Amniotic stem cell (primary cell): Measurements from ENCODE around the gene RNF224.
"Not testable (repeated sequence)": the region's sequence is repeated elsewhere in the genome, so short reads cannot be mapped to it uniquely, and the experiment has no call there.

Experiments used
- DNase-seq: peaks from one replicate; lab custom pipeline; 2025; lab: John Stamatoyannopoulos, UW

Gene RNF224

GRCh38 chr9:137254624-137255447, 27.5 kb downstream of the RNF224 start, which contains the start of gene NELFB:
Gene NELFB (plus strand): TSS chr9:137255327.
- DNase-seq, result peak; percentile 69

- DNase-seq, result no peak
Measured at GRCh38 chr9:137255448-137256114, 28.3 kb downstream of the RNF224 start.

GRCh38 chr9:137256362-137256761, 29.1 kb downstream of the RNF224 start:
- DNase-seq, result no peak

GRCh38 chr9:137256856-137257255, 29.6 kb downstream of the RNF224 start:
- DNase-seq, result no peak

GRCh38 chr9:137262173-137262908, 35.0 kb downstream of the RNF224 start:
- DNase-seq, result not testable (repeated sequence)

- DNase-seq, result no peak
Measured at GRCh38 chr9:137262909-137263285, 35.6 kb downstream of the RNF224 start.

- DNase-seq, result no peak
Measured at GRCh38 chr9:137263506-137263905, 36.2 kb downstream of the RNF224 start.

- no peak for DNase-seq
Measured at GRCh38 chr9:137264067-137264466, 36.8 kb downstream of the RNF224 start.

- DNase-seq, result no peak
Measured at GRCh38 chr9:137265496-137266161, 38.3 kb downstream of the RNF224 start.

GRCh38 chr9:137266162-137266527, 38.8 kb downstream of the RNF224 start:
- no peak for DNase-seq

GRCh38 chr9:137266585-137267453, 39.5 kb downstream of the RNF224 start:
- DNase-seq, result no peak

- no peak for DNase-seq
Measured at GRCh38 chr9:137267933-137268355, 40.6 kb downstream of the RNF224 start.

- DNase-seq, result no peak
Measured at GRCh38 chr9:137268538-137269201, 41.4 kb downstream of the RNF224 start.

GRCh38 chr9:137269231-137269772, 42.0 kb downstream of the RNF224 start:
- DNase-seq, result no peak

GRCh38 chr9:137270929-137271695, 43.8 kb downstream of the RNF224 start:
- DNase-seq, result no peak

- no peak for DNase-seq
Measured at GRCh38 chr9:137271696-137272076, 44.4 kb downstream of the RNF224 start.

GRCh38 chr9:137272241-137273094, 45.2 kb downstream of the RNF224 start:
- no peak for DNase-seq

GRCh38 chr9:137273095-137273490, 45.8 kb downstream of the RNF224 start:
- no peak for DNase-seq
